ENCODE results near the gene SVIL. TPM values are rescaled to one million over a fixed set of nuclear protein-coding genes. Genes with fewer than 3 reads are reported as not detected.
"Not testable (repeated sequence)": the region's sequence is repeated elsewhere in the genome, so short reads cannot be mapped to it uniquely, and the experiment has no call there.

Gene SVIL
- total RNA-seq, 1 experiment from 2014 or later, result 166 TPM

- Histone ChIP-seq H3K4me2 (no peak overlapping the region), H3K27me3 (ENCODE audit: insufficient read depth, low read depth) (no peaks in the 10 kb centered on the region), H2AFZ (no peak overlapping the region), H3K4me1 (replicated peaks; ENCODE audit: insufficient read depth) (no peaks in the 10 kb centered on the region), H3K27ac (no peak overlapping the region), H3K4me3 (no peak overlapping the region), H3K9me2 (ENCODE audit: insufficient read depth) (no peaks in the 10 kb centered on the region), H3K36me3 (ENCODE audit: low read depth) (no peaks in the 10 kb centered on the region), H3K9me3 (ENCODE audit: insufficient read depth, low read depth) (no peaks in the 10 kb centered on the region), H3F3A (ENCODE audit: insufficient read depth, low read depth) (no peaks in the 10 kb centered on the region), H4K20me1 (ENCODE audit: insufficient read depth) (no peaks in the 10 kb centered on the region), H3K79me2 (ENCODE audit: low read depth) (no peaks in the 10 kb centered on the region)
- CTCF ChIA-PET, result no interaction called here
- intact Hi-C loops (cut with micrococcal nuclease; ENCODE audit: unreplicated experiment), result no loop called here
- POLR2A ChIA-PET (ENCODE audit: unreplicated experiment), result no interaction called here
- BruUV-seq (replicated peaks), result no TSS peak
- no peak for TF ChIP-seq CTCF (conservative IDR thresholded peaks at IDR 0.05)
- TF ChIP-seq EZH2 (IDR thresholded peaks at IDR 0.05; ENCODE audit: low read depth), result no peak
- no peak for DNase-seq
Observed at GRCh38 chr10:29491918-29492317, 142.9 kb downstream of the SVIL start.

GRCh38 chr10:29490781-29491280 lies 143.9 kb downstream of the SVIL start:
- BruUV-seq (replicated peaks); H2AFZ ChIP-seq; H3K36me3 ChIP-seq (ENCODE audit: low read depth); POLR2A ChIA-PET (ENCODE audit: unreplicated experiment); H3K4me1 ChIP-seq (replicated peaks; ENCODE audit: insufficient read depth); H3K4me3 ChIP-seq; DNase-seq; CTCF ChIA-PET; H3F3A ChIP-seq (ENCODE audit: insufficient read depth, low read depth); H3K9me3 ChIP-seq (ENCODE audit: insufficient read depth, low read depth); H3K27me3 ChIP-seq (ENCODE audit: insufficient read depth, low read depth); H3K27ac ChIP-seq; H3K4me2 ChIP-seq; H4K20me1 ChIP-seq (ENCODE audit: insufficient read depth); H3K9me2 ChIP-seq (ENCODE audit: insufficient read depth); intact Hi-C loops (cut with micrococcal nuclease; ENCODE audit: unreplicated experiment); H3K79me2 ChIP-seq (ENCODE audit: low read depth): not testable (repeated sequence)

GRCh38 chr10:29488471-29488870 lies 146.3 kb downstream of the SVIL start:
- CTCF ChIA-PET; H3K27ac ChIP-seq; POLR2A ChIA-PET (ENCODE audit: unreplicated experiment): not testable (repeated sequence)

GRCh38 chr10:29487884-29488266 lies 146.9 kb downstream of the SVIL start:
- H3K4me3 ChIP-seq; H3K4me2 ChIP-seq; H3K27me3 ChIP-seq (ENCODE audit: insufficient read depth, low read depth); H3K36me3 ChIP-seq (ENCODE audit: low read depth); H3K79me2 ChIP-seq (ENCODE audit: low read depth); intact Hi-C loops (cut with micrococcal nuclease; ENCODE audit: unreplicated experiment); POLR2A ChIA-PET (ENCODE audit: unreplicated experiment); H3K9me3 ChIP-seq (ENCODE audit: insufficient read depth, low read depth); H4K20me1 ChIP-seq (ENCODE audit: insufficient read depth); H3K4me1 ChIP-seq (replicated peaks; ENCODE audit: insufficient read depth); DNase-seq; BruUV-seq (replicated peaks); H2AFZ ChIP-seq; H3K9me2 ChIP-seq (ENCODE audit: insufficient read depth); CTCF ChIA-PET; H3K27ac ChIP-seq; H3F3A ChIP-seq (ENCODE audit: insufficient read depth, low read depth): not testable (repeated sequence)
- peak; percentile 37; the same call in 1 of the 2 replicates for TF ChIP-seq CTCF (conservative IDR thresholded peaks at IDR 0.05)

More at GRCh38 chr10:29488471-29488870, 146.3 kb downstream of the SVIL start:
- H3K9me2 ChIP-seq (ENCODE audit: insufficient read depth); H4K20me1 ChIP-seq (ENCODE audit: insufficient read depth); H3K4me2 ChIP-seq; H2AFZ ChIP-seq; intact Hi-C loops (cut with micrococcal nuclease; ENCODE audit: unreplicated experiment); BruUV-seq (replicated peaks); H3K36me3 ChIP-seq (ENCODE audit: low read depth); H3F3A ChIP-seq (ENCODE audit: insufficient read depth, low read depth); H3K4me1 ChIP-seq (replicated peaks; ENCODE audit: insufficient read depth); H3K9me3 ChIP-seq (ENCODE audit: insufficient read depth, low read depth); DNase-seq; H3K4me3 ChIP-seq; H3K27me3 ChIP-seq (ENCODE audit: insufficient read depth, low read depth); H3K79me2 ChIP-seq (ENCODE audit: low read depth): not testable (repeated sequence)

- H3K4me1 ChIP-seq (replicated peaks; ENCODE audit: insufficient read depth); BruUV-seq (replicated peaks); H3K9me2 ChIP-seq (ENCODE audit: insufficient read depth); H3K36me3 ChIP-seq (ENCODE audit: low read depth); H3F3A ChIP-seq (ENCODE audit: insufficient read depth, low read depth); CTCF ChIA-PET; POLR2A ChIA-PET (ENCODE audit: unreplicated experiment); H3K79me2 ChIP-seq (ENCODE audit: low read depth); H3K4me2 ChIP-seq; intact Hi-C loops (cut with micrococcal nuclease; ENCODE audit: unreplicated experiment); H3K9me3 ChIP-seq (ENCODE audit: insufficient read depth, low read depth); H2AFZ ChIP-seq; H3K27me3 ChIP-seq (ENCODE audit: insufficient read depth, low read depth); H4K20me1 ChIP-seq (ENCODE audit: insufficient read depth); DNase-seq; H3K4me3 ChIP-seq; H3K27ac ChIP-seq: not testable (repeated sequence)
Observed at GRCh38 chr10:29487032-29487883, 147.5 kb downstream of the SVIL start.
